OCI-LY1 (cell line): Measurements from ENCODE around the gene CCNJL.

Experiments used
- CTCF ChIP-seq: fragments of 200-600 bp; sonication (generic), shearing (Covaris generic); IDR thresholded peaks from 2 replicates; pipeline ENCODE4 v1.5.1; 2017; ENCODE audit warnings: mild to moderate bottlenecking, antibody characterized with exemption, low read length, moderate library complexity, mixed read lengths
- EZH2 ChIP-seq: fragments of 200-600 bp; sonication (generic), shearing (Covaris generic); IDR thresholded peaks from 2 replicates; pipeline ENCODE4 v1.8.0; 2017; ENCODE audit warnings: borderline replicate concordance, mixed run types, mild to moderate bottlenecking, antibody characterized with exemption, low read length, moderate library complexity, mixed read lengths

GRCh38 chr5:160357394-160357793 lies 45.0 kb upstream of the CCNJL start:
- TF ChIP-seq EZH2 (no peak), CTCF (no peak)
